Measurements from ENCODE around the gene TTC23L.

- TF ChIP-seq CTCF (IDR thresholded peaks at IDR 0.05; ENCODE audit: low read depth, low read length) (no peak), POLR2A (IDR thresholded peaks at IDR 0.05; ENCODE audit: extremely low read depth, insufficient read length) (no peak), MAX (IDR thresholded peaks at IDR 0.05; ENCODE audit: low read depth, low read length) (no peak), MYC (IDR thresholded peaks at IDR 0.05; ENCODE audit: low read depth, low read length) (no peak)
These were observed 87.4 kb downstream of the TTC23L start for GRCh38 chr5:34926318-34926888.

Measured in NB4 (cell line).